HG02981 (cell line): ENCODE data around the gene CCDC141.
"Not testable (repeated sequence)": the region's sequence is repeated elsewhere in the genome, so short reads cannot be mapped to it uniquely, and the experiment has no call there.

Experiments used
- ATAC-seq: cut with Tn5 transposase; IDR thresholded peaks from one replicate; pipeline ENCODE4 v1.9.1; 2021; ENCODE audit warnings: mild to moderate bottlenecking, moderate library complexity; ENCODE audit not compliant: unreplicated experiment

CCDC141 gene

GRCh38 chr2:179045602-179046001, 4.3 kb downstream of the CCDC141 start:
- not testable (repeated sequence) for ATAC-seq

- ATAC-seq: no peak
Observed at GRCh38 chr2:179044500-179044899, 5.4 kb downstream of the CCDC141 start.

GRCh38 chr2:179037807-179038206, 12.1 kb downstream of the CCDC141 start:
- ATAC-seq: no peak

GRCh38 chr2:179036353-179036905, 13.5 kb downstream of the CCDC141 start:
- no peak for ATAC-seq

GRCh38 chr2:179031731-179032408, 18.1 kb downstream of the CCDC141 start:
- peak; percentile 95 for ATAC-seq

GRCh38 chr2:179024445-179024844, 25.5 kb downstream of the CCDC141 start:
- ATAC-seq: no peak

GRCh38 chr2:179022685-179023084, 27.3 kb downstream of the CCDC141 start:
- no peak for ATAC-seq

- ATAC-seq: peak; percentile 68
Observed at GRCh38 chr2:179021258-179021657, 28.7 kb downstream of the CCDC141 start.

GRCh38 chr2:179020156-179020750, 29.7 kb downstream of the CCDC141 start:
- ATAC-seq: peak; percentile 57

GRCh38 chr2:179019260-179019659, 30.7 kb downstream of the CCDC141 start:
- no peak for ATAC-seq

GRCh38 chr2:179017773-179018357, 32.1 kb downstream of the CCDC141 start:
- no peak for ATAC-seq

- ATAC-seq: not testable (repeated sequence)
Observed at GRCh38 chr2:179014189-179014588, 35.7 kb downstream of the CCDC141 start.

GRCh38 chr2:179005976-179006375, 44.0 kb downstream of the CCDC141 start:
- no peak for ATAC-seq

GRCh38 chr2:178999476-178999875, 50.5 kb downstream of the CCDC141 start:
- ATAC-seq: no peak

- no peak for ATAC-seq
Observed at GRCh38 chr2:178998539-178998938, 51.4 kb downstream of the CCDC141 start.

- ATAC-seq: no peak
Observed at GRCh38 chr2:178997477-178997876, 52.5 kb downstream of the CCDC141 start.

- ATAC-seq: no peak
Observed at GRCh38 chr2:178997067-178997466, 52.9 kb downstream of the CCDC141 start.

GRCh38 chr2:178994264-178994663, 55.7 kb downstream of the CCDC141 start:
- ATAC-seq: no peak

- no peak for ATAC-seq
Observed at GRCh38 chr2:178993788-178994187, 56.1 kb downstream of the CCDC141 start.

GRCh38 chr2:178992719-178993118, 57.2 kb downstream of the CCDC141 start:
- ATAC-seq: not testable (repeated sequence)

- peak; percentile 95 for ATAC-seq
Observed at GRCh38 chr2:178990533-178991241, 59.2 kb downstream of the CCDC141 start.
